A549 (cell line): ENCODE measurements around the gene SPARC.

ENCODE experiments used
- CBX2 ChIP-seq: fragments of 200-600 bp; sonication (generic); IDR thresholded peaks from 2 replicates; pipeline ENCODE4 v1.6.1; 2016; ENCODE audit warnings: low read depth, mild to moderate bottlenecking, borderline replicate concordance
- CTCF ChIP-seq: fragments of >200 bp; sonication (Bioruptor Twin); formaldehyde crosslinking; IDR thresholded peaks from 3 replicates; pipeline ENCODE4 v1.5.1; 2016
- ELK1 ChIP-seq: fragments of 150-350 bp; IDR thresholded peaks from 2 replicates; pipeline ENCODE4 v1.6.1; 2014; ENCODE audit warnings: low read depth, mild to moderate bottlenecking, low read length
- EP300 ChIP-seq, 2 experiments: fragments of >200 bp; sonication (Bioruptor Twin); formaldehyde crosslinking; IDR thresholded peaks; 2 replicates in 1 of 2; 3 replicates in 1 of 2; pipeline ENCODE4 v1.6.1; 2016 to 2017
- HDAC2 ChIP-seq: fragments of 200-600 bp; sonication (generic); IDR thresholded peaks from 2 replicates; pipeline ENCODE4 v1.6.1; 2016
- JUNB ChIP-seq: fragments of >200 bp; sonication (Bioruptor Twin); formaldehyde crosslinking; IDR thresholded peaks from 2 replicates; pipeline ENCODE4 v1.6.1; 2016
- MAX ChIP-seq: IDR thresholded peaks from 2 replicates; pipeline ENCODE4 v1.6.1; 2012
- NFE2L2 ChIP-seq: fragments of 150-350 bp; conservative IDR thresholded peaks from 2 replicates; pipeline ENCODE4 v1.6.1; 2014; ENCODE audit warnings: low read length
- NR3C1 ChIP-seq: fragments of >200 bp; sonication (Bioruptor Twin); formaldehyde crosslinking; IDR thresholded peaks from 3 replicates; pipeline ENCODE4 v1.6.1; 2017
- PHF8 ChIP-seq: fragments of 200-600 bp; sonication (generic); IDR thresholded peaks from 2 replicates; pipeline ENCODE4 v1.6.1; 2016; ENCODE audit warnings: low read depth, mild to moderate bottlenecking, antibody characterized with exemption, moderate library complexity, borderline replicate concordance
- POLR2A ChIP-seq: IDR thresholded peaks from 2 replicates; pipeline ENCODE4 v1.6.1; 2012; ENCODE audit warnings: mild to moderate bottlenecking, low read length
- SMC3 ChIP-seq: fragments of >200 bp; sonication (Bioruptor Twin); formaldehyde crosslinking; IDR thresholded peaks from 3 replicates; pipeline ENCODE4 v1.6.1; 2018; ENCODE audit warnings: inconsistent platforms
- USF2 ChIP-seq: fragments of 450-650 bp; IDR thresholded peaks from 2 replicates; pipeline ENCODE4 v1.6.1; 2014; ENCODE audit warnings: antibody characterized with exemption

GRCh38 chr5:151717416-151717815 lies 30.7 kb upstream of the SPARC start:
- no peak for TF ChIP-seq MAX
- no peak for TF ChIP-seq PHF8
- no peak for TF ChIP-seq EP300 (IDR thresholded peaks at IDR 0.05)
- no peak for TF ChIP-seq JUNB
- no peak for TF ChIP-seq CTCF
- TF ChIP-seq NFE2L2: no peak
- TF ChIP-seq NR3C1: no peak
- TF ChIP-seq HDAC2: no peak
- TF ChIP-seq SMC3: no peak
- no peak for TF ChIP-seq CBX2
- TF ChIP-seq USF2: no peak
- TF ChIP-seq ELK1: no peak
- TF ChIP-seq POLR2A: no peak
